GM13976 (cell line): ENCODE measurements around the gene NBAS.
A peak's percentile ranks its signal among the peaks of the same experiment; 100 is the strongest.
"Not testable (repeated sequence)": the region's sequence is repeated elsewhere in the genome, so short reads cannot be mapped to it uniquely, and the experiment has no call there.

Experiments
- DNase-seq: peaks from one replicate; pipeline ENCODE4 v3.0.0; 2012; ENCODE audit warnings: low spot score
- CTCF ChIP-seq: IDR thresholded peaks from 2 replicates; pipeline ENCODE4 v1.5.1; 2012; ENCODE audit warnings: borderline replicate concordance, mild to moderate bottlenecking; ENCODE audit not compliant: insufficient read depth; ENCODE audit errors: extremely low read depth, missing control alignments, control extremely low read depth
- in situ Hi-C: fragments of 300-500 bp; cut with MboI; formaldehyde crosslinking; loops from one replicate; pipeline ENCODE4 v1.12.0; 2022; ENCODE audit warnings: low sequenced_read_pairs, mixed read lengths, inconsistent platforms; ENCODE audit not compliant: unreplicated experiment

The NBAS gene

GRCh38 chr2:15325296-15325695 lies 235.8 kb downstream of the NBAS start:
- TF ChIP-seq CTCF, result no peak
- in situ Hi-C loops, result no loop called here
- no peak for DNase-seq

DNA sequence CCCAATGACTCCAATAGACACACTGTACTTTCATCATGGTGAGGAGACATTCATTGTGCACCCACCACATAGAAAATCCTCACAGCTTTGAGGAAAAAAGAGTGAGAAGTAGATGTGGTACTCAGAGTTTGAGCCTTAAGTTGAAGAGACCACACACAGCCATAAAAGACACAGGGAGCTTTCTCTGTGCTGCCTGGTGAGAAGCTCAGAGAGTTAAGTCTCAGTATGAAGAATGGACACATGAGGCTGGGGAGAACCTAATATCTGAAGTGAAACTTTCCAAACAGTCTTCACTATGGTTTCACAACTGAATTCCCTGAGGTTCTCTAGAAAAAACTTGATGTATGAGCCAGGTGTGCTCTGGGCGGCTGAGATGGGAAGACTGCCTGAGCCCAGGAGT lies 237.9 kb downstream of the NBAS start:
- in situ Hi-C loops, result no loop called here
- no peak for TF ChIP-seq CTCF
- no peak for DNase-seq

DNA sequence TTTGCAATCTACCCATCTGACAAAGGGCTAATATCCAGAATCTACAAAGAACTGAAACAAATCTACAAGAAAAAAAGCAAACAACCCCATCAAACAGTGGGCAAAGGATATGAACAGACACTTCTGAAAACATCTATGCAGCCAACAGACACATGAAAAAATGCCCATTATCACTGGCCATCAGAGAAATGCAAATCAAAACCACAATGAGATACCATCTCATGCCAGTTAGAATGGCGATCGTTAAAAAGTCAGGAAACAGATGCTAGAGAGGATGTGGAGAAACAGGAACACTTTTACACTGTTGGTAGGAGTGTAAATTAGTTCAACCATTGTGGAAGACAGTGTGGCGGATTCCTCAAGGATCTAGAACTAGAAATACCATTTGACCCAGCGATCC lies 239.7 kb downstream of the NBAS start:
- not testable (repeated sequence) for DNase-seq

DNA sequence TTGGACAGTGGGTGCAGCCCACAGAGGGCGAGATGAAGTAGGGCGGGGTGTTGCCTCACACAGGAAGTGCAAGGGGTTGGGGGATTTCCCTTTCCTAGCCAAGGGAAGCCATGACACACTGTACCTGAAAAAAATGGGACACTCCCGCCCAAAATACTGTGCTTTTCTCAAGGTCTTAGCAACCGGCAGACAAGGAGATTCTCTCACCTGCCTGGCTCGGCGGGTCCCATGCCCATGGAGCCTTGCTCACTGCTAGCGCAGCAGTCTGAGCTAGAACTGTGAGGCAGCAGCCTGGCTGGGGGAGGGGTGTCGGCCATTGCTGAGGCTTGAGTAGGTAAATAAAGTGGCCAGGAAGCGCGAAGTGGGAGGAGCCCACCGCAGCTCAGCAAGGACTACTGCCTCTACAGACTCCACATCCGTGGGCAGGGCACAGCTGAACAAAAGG lies 244.7 kb downstream of the NBAS start:
- TF ChIP-seq CTCF, result no peak
- DNase-seq, result no peak
- in situ Hi-C loops, result no loop called here

More for the DNA sequence above, 239.7 kb downstream of the NBAS start:
- in situ Hi-C loops, result not testable (repeated sequence)

- no peak for DNase-seq
- in situ Hi-C loops, result no loop called here
- TF ChIP-seq CTCF, result no peak
Measured at GRCh38 chr2:15315411-15315810, 245.7 kb downstream of the NBAS start.

DNA sequence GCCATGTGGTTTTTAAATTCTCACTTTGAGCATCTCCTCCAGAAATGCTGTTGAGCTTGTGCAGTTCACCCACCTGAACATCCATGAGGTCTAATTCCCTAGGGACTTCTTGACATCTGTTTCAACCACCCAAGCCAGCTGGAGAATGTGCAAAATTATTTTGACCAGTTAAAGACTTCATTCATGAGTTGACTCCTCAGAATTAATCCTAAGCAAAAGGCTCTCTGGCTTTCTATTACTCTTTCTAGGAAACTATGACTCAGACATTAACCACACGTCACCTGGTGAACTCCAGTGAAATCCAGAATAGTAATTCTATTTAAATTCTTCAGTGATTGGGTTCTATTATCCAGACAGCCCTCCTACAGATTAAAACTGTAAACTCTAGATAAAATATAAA lies 247.5 kb downstream of the NBAS start:
- in situ Hi-C loops, result no loop called here
- DNase-seq, result peak; percentile 38
- no peak for TF ChIP-seq CTCF

DNA sequence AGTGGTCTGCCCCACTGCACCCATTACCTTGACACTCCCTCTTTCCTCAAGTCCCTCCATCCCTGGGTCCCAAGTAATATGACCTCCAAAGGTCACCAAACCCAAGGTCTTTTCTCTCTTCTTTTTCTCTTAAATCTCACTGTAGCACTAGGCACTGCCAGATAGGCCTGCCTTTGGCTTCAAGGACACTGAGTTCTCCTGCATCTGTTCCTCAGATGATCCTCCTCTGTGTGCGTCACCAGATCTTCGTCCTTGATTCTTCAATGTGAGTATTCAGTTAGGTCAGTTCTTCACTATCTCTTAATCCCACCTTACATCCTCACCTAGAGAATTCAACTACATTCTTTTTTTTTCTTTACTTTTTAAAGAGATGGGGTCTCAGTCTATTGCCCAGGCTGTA lies 249.2 kb downstream of the NBAS start:
- in situ Hi-C loops, result no loop called here
- TF ChIP-seq CTCF, result no peak
- DNase-seq, result no peak
